SK-N-SH (cell line): ENCODE measurements around the gene GNG13. TPM values are rescaled to one million over a fixed set of nuclear protein-coding genes. Genes with fewer than 3 reads are reported as not detected.

ENCODE experiments used
- CTCF ChIA-PET: fragments of 300-600, 350-600 bp; formaldehyde crosslinking; extraction: SDS; loops from one replicate; lab custom pipeline; 2021; lab: Yijun Ruan, JAX
- POLR2A ChIA-PET: fragments of 350-600 bp; sonication (Branson Sonifier 250); formaldehyde crosslinking; extraction: SDS; loops from one replicate; lab custom pipeline; 2020; ENCODE audit warnings: antibody characterized with exemption, inconsistent platforms; lab: Yijun Ruan, JAX
- DNase-seq: peaks from one replicate; pipeline ENCODE4 v3.0.0; 2012
- H2AFZ ChIP-seq: fragments of 200-600 bp; sonication (generic); 2 replicates; pipeline ENCODE4 v1.8.1; 2016; ENCODE audit warnings: antibody characterized with exemption, mild to moderate bottlenecking, low read depth
- H3F3A ChIP-seq: fragments of 200-600 bp; sonication (generic); replicated peaks from 2 replicates; pipeline ENCODE3; 2016; ENCODE audit warnings: antibody characterized with exemption, mild to moderate bottlenecking; ENCODE audit not compliant: insufficient read depth
- H3K27ac ChIP-seq, 2 experiments: fragments of 200-500 bp in 1 of 2; fragments of 200-600 bp in 1 of 2; sonication (Bioruptor generic) in 1 of 2; sonication (generic), shearing (Covaris generic) in 1 of 2; 2 replicates each; pipeline versions ENCODE4 v1.5.1 to v1.6.1; 2014 to 2016; ENCODE audit warnings: low read depth in 2 of 2, inconsistent platforms in 1 of 2, low read length in 1 of 2, mild to moderate bottlenecking in 1 of 2, mixed read lengths in 1 of 2
- H3K27me3 ChIP-seq: fragments of 200-600 bp; sonication (generic), shearing (Covaris generic); 2 replicates; pipeline ENCODE4 v1.6.1; 2016; ENCODE audit warnings: mixed run types; ENCODE audit not compliant: insufficient read depth
- H3K36me3 ChIP-seq, 2 experiments: fragments of 200-500 bp in 1 of 2; fragments of 200-600 bp in 1 of 2; sonication (Bioruptor generic) in 1 of 2; sonication (generic) in 1 of 2; replicated peaks in 1 of 2; 2 replicates each; pipeline versions ENCODE3 to v1.5.1; 2014 to 2016; ENCODE audit warnings: low read length in 1 of 2, mild to moderate bottlenecking in 1 of 2; ENCODE audit not compliant: insufficient read depth in 2 of 2, control insufficient read depth in 1 of 2
- H3K4me1 ChIP-seq, 2 experiments: fragments of 200-500 bp in 1 of 2; fragments of 200-600 bp in 1 of 2; sonication (Bioruptor generic) in 1 of 2; sonication (generic), shearing (Covaris generic) in 1 of 2; 2 replicates each; pipeline versions ENCODE4 v1.5.1 to v1.6.1; 2014 to 2016; ENCODE audit warnings: low read depth in 1 of 2, low read length in 1 of 2, mixed run types in 1 of 2; ENCODE audit not compliant: insufficient read depth in 2 of 2, control insufficient read depth in 1 of 2
- H3K4me2 ChIP-seq: fragments of 200-600 bp; sonication (generic), shearing (Covaris generic); 2 replicates; pipeline ENCODE4 v1.6.1; 2017; ENCODE audit warnings: mixed run types
- H3K4me3 ChIP-seq, 2 experiments: fragments of 200-500 bp in 1 of 2; fragments of 200-600 bp in 1 of 2; sonication (Bioruptor generic) in 1 of 2; sonication (generic), shearing (Covaris generic) in 1 of 2; 2 replicates each; pipeline versions ENCODE4 v1.5.1 to v1.8.1; 2014 to 2016; ENCODE audit warnings: low read depth in 2 of 2, inconsistent platforms in 1 of 2, low read length in 1 of 2, mild to moderate bottlenecking in 1 of 2, mixed read lengths in 1 of 2, moderate library complexity in 1 of 2
- H3K79me2 ChIP-seq: fragments of 200-600 bp; sonication (generic); 2 replicates; pipeline ENCODE4 v1.8.1; 2017; ENCODE audit warnings: mild to moderate bottlenecking; ENCODE audit not compliant: insufficient read depth
- H3K9ac ChIP-seq: fragments of 200-600 bp; sonication (generic); 2 replicates; pipeline ENCODE4 v1.6.1; 2017; ENCODE audit warnings: mixed run types
- H3K9me2 ChIP-seq: fragments of 200-600 bp; sonication (generic); 2 replicates; pipeline ENCODE4 v1.6.1; 2017; ENCODE audit warnings: mixed run types
- H3K9me3 ChIP-seq: fragments of 200-600 bp; sonication (generic); 2 replicates; pipeline ENCODE4 v1.6.1; 2017; ENCODE audit warnings: mixed run types, mild to moderate bottlenecking, moderate library complexity
- H4K20me1 ChIP-seq: fragments of 200-600 bp; sonication (generic); 2 replicates; pipeline ENCODE4 v1.6.1; 2017; ENCODE audit warnings: mild to moderate bottlenecking, mixed run types; ENCODE audit not compliant: insufficient read depth
- EZH2phosphoT487 ChIP-seq: fragments of 200-600 bp; sonication (generic); IDR thresholded peaks from 2 replicates; pipeline ENCODE4 v1.6.1; 2017; ENCODE audit warnings: low read depth, mixed run types, mild to moderate bottlenecking, antibody characterized with exemption, moderate library complexity, borderline replicate concordance
- FOXJ3 ChIP-seq: sonication (generic); formaldehyde crosslinking; IDR thresholded peaks from 2 replicates; pipeline ENCODE4 v1.5.1; 2020; ENCODE audit warnings: mild to moderate bottlenecking, missing genetic modification reagents
- GATA2 ChIP-seq: sonication (generic); formaldehyde crosslinking; IDR thresholded peaks from 2 replicates; pipeline ENCODE4 v1.5.0; 2020; ENCODE audit warnings: mild to moderate bottlenecking, missing genetic modification reagents
- JUND ChIP-seq: IDR thresholded peaks from 2 replicates; pipeline ENCODE4 v1.4.0; 2012
- NFIC ChIP-seq: IDR thresholded peaks from 2 replicates; pipeline ENCODE4 v1.4.0; 2012; ENCODE audit warnings: borderline replicate concordance
- POLR2AphosphoS5 ChIP-seq: IDR thresholded peaks from 2 replicates; pipeline ENCODE4 v1.6.1; 2012; ENCODE audit warnings: low read depth, low read length
- RAD21 ChIP-seq: IDR thresholded peaks from 2 replicates; pipeline ENCODE4 v1.6.1; 2012; ENCODE audit warnings: mild to moderate bottlenecking, low read length
- RCOR1 ChIP-seq: fragments of 150-350 bp; IDR thresholded peaks from 2 replicates; pipeline ENCODE4 v1.6.1; 2017; ENCODE audit warnings: antibody characterized with exemption, low read length
- RFX5 ChIP-seq: IDR thresholded peaks from 2 replicates; pipeline ENCODE4 v1.6.1; 2012; ENCODE audit warnings: mild to moderate bottlenecking, improper control_type of control experiment, low read length
- RXRA ChIP-seq: IDR thresholded peaks from 2 replicates; pipeline ENCODE4 v1.4.0; 2012; ENCODE audit warnings: low read depth, mild to moderate bottlenecking, borderline replicate concordance
- SIN3A ChIP-seq: IDR thresholded peaks from 2 replicates; pipeline ENCODE4 v1.6.1; 2012; ENCODE audit warnings: low read depth, mild to moderate bottlenecking, low read length, moderate library complexity, borderline replicate concordance
- TCF12 ChIP-seq: IDR thresholded peaks from 2 replicates; pipeline ENCODE4 v1.4.0; 2012
- WGBS: methylation state at CpG from one replicate; pipeline ENCODE4 v1.1.6; 2017; ENCODE audit warnings: low lambda C conversion rate; 5-methylcytosine and 5-hydroxymethylcytosine counted together
- polyA plus RNA-seq, 3 experiments: library from polyadenylated mRNA; depleted of rRNA; stranded (reverse); fragments of >200 nt; gene quantifications; 2 replicates each; pipeline ENCODE4 v1.2.3, GENCODE V29; 2012
- TF ChIP-seq, protein P1 (sequence below): IDR thresholded peaks from 2 replicates; pipeline ENCODE4 v1.4.0; 2012; ENCODE audit warnings: low read depth, borderline replicate concordance
- TF ChIP-seq, protein P2 (sequence below): IDR thresholded peaks from 2 replicates; pipeline ENCODE4 v1.6.1; 2012; ENCODE audit warnings: mild to moderate bottlenecking, low read depth, low read length, moderate library complexity
- TF ChIP-seq, protein P3 (sequence below): IDR thresholded peaks from 2 replicates; pipeline ENCODE4 v1.4.0; 2012; ENCODE audit warnings: low read depth, borderline replicate concordance
- TF ChIP-seq, protein P4 (sequence below): fragments of 150-350 bp; IDR thresholded peaks from 2 replicates; pipeline ENCODE4 v1.6.1; 2016; ENCODE audit warnings: mild to moderate bottlenecking, low read depth, low read length

The GNG13 gene
- polyA plus RNA-seq, 1 of the 3 experiments (the other 2 are of a cell fraction): not detected

DNA sequence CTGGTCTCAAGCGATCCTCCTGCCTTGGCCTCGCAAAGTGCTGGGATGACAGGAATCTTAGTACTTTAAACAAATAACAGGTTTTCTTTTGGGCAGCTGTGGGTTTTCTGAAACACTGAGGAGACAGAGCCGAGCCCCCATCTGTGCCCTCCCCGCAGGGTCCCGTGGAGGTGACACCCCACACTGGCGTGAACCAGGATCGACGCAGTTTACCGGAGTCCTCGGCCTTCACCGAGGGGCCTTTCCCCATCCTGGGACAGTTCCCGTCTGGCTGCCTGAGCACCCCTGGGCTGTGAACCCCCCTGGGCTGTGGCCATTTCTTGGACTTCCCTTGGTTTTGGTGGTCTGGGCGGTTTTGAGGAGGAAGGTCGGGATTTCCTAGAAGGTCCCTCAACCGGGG lies 15.3 kb upstream of the GNG13 start (continued):
- TF ChIP-seq RCOR1 (no peak), JUND (no peak)
- TF ChIP-seq, protein P1, sequence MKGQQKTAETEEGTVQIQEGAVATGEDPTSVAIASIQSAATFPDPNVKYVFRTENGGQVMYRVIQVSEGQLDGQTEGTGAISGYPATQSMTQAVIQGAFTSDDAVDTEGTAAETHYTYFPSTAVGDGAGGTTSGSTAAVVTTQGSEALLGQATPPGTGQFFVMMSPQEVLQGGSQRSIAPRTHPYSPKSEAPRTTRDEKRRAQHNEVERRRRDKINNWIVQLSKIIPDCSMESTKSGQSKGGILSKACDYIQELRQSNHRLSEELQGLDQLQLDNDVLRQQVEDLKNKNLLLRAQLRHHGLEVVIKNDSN: no peak
- TF ChIP-seq, all 33 proteins: peak for 0

DNA sequence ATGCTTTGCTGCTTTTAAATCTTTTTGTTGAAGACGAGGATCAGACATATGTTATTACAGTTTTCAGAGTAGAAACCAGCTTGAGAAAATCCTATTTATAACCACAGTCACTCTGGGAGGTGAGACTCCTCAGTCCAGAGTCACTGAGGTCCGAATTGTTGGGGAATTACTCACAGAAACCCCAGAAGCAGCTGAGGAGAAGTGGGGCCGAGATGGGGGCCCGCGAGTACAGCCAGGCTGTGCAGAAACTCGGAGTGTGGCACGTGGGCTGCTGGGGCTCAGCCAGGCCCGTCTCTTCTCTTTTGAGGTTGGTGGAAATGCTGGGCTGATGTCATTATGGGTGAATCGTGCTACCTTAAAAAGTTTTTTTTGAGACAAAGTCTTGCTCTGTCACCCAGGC lies 14.4 kb upstream of the GNG13 start:
- H2AFZ ChIP-seq: no peak overlapping the region
- CTCF ChIA-PET: interaction anchor here (0.8 to 10.1 kb wide), 5 partner anchors 24 to 288 kb away, joined by 3 to 61 read pairs (median 5); no protein-coding TSS in a partner anchor

DNA sequence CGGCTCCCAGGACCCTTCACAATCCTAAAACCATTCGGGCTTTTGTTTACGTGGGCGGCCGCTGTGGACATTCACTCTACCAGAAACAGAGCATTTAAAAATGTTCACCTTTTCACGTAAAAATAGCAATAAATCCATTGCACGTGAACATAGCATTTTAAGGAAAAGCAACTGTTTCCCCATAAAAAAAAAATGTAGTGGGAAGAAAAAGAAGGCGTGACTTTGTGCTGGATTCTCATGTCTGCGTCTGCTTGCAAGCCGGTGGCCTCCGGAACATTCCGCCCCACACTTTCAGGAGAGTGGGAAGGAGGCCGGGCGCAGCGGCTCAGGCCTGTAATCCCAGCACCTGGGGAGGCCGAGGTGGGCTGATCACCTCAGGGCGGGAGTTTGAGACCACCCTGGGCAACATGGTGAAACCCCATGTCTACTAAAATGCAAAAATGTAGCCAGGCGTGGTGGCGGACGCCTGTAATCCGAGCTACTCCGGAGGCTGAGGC lies 13.4 kb upstream of the GNG13 start:
- H3K9ac ChIP-seq: no peak overlapping the region
- no peaks in the 10 kb centered on the region for H3F3A ChIP-seq
- no peak overlapping the region for H2AFZ ChIP-seq
- H3K27ac ChIP-seq: no peak overlapping the region
- H3K79me2 ChIP-seq: no peaks in the 10 kb centered on the region
- H3K9me2 ChIP-seq: no peaks in the 10 kb centered on the region
- peaks cover 0 to 3% of the 10 kb centered on the region in 2 experiments; a peak in 1 of 4 replicates for H3K4me1 ChIP-seq
- no peaks in the 10 kb centered on the region for H4K20me1 ChIP-seq
- H3K4me2 ChIP-seq: peak overlapping the region; percentile 62; the same call in 1 of the 2 replicates
- no peaks in the 10 kb centered on the region for H3K36me3 ChIP-seq
- H3K4me3 ChIP-seq: peak overlapping the region in 1 of 2 experiments; percentile 53; a peak in 2 of 4 replicates
- WGBS: 59% methylated on average over 16 of the region's 22 CpGs
- no peak for DNase-seq
- no peaks in the 10 kb centered on the region for H3K9me3 ChIP-seq
- POLR2A ChIA-PET: no interaction called here
- H3K27me3 ChIP-seq: peaks cover 15% of the 10 kb centered on the region; the same call in 1 of the 2 replicates
- CTCF ChIA-PET: interaction anchor here (0.8 to 10.1 kb wide), 6 partner anchors 14 to 292 kb away, joined by 3 to 61 read pairs (median 5); no protein-coding TSS in a partner anchor
- TF ChIP-seq, protein P2, sequence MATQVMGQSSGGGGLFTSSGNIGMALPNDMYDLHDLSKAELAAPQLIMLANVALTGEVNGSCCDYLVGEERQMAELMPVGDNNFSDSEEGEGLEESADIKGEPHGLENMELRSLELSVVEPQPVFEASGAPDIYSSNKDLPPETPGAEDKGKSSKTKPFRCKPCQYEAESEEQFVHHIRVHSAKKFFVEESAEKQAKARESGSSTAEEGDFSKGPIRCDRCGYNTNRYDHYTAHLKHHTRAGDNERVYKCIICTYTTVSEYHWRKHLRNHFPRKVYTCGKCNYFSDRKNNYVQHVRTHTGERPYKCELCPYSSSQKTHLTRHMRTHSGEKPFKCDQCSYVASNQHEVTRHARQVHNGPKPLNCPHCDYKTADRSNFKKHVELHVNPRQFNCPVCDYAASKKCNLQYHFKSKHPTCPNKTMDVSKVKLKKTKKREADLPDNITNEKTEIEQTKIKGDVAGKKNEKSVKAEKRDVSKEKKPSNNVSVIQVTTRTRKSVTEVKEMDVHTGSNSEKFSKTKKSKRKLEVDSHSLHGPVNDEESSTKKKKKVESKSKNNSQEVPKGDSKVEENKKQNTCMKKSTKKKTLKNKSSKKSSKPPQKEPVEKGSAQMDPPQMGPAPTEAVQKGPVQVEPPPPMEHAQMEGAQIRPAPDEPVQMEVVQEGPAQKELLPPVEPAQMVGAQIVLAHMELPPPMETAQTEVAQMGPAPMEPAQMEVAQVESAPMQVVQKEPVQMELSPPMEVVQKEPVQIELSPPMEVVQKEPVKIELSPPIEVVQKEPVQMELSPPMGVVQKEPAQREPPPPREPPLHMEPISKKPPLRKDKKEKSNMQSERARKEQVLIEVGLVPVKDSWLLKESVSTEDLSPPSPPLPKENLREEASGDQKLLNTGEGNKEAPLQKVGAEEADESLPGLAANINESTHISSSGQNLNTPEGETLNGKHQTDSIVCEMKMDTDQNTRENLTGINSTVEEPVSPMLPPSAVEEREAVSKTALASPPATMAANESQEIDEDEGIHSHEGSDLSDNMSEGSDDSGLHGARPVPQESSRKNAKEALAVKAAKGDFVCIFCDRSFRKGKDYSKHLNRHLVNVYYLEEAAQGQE: no peak
- TF ChIP-seq, protein P3, sequence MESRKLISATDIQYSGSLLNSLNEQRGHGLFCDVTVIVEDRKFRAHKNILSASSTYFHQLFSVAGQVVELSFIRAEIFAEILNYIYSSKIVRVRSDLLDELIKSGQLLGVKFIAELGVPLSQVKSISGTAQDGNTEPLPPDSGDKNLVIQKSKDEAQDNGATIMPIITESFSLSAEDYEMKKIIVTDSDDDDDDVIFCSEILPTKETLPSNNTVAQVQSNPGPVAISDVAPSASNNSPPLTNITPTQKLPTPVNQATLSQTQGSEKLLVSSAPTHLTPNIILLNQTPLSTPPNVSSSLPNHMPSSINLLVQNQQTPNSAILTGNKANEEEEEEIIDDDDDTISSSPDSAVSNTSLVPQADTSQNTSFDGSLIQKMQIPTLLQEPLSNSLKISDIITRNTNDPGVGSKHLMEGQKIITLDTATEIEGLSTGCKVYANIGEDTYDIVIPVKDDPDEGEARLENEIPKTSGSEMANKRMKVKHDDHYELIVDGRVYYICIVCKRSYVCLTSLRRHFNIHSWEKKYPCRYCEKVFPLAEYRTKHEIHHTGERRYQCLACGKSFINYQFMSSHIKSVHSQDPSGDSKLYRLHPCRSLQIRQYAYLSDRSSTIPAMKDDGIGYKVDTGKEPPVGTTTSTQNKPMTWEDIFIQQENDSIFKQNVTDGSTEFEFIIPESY: no peak
- TF ChIP-seq RFX5 (no peak), SIN3A (no peak), POLR2AphosphoS5 (no peak), RAD21 (no peak), TCF12 (no peak)
- TF ChIP-seq, protein P4, sequence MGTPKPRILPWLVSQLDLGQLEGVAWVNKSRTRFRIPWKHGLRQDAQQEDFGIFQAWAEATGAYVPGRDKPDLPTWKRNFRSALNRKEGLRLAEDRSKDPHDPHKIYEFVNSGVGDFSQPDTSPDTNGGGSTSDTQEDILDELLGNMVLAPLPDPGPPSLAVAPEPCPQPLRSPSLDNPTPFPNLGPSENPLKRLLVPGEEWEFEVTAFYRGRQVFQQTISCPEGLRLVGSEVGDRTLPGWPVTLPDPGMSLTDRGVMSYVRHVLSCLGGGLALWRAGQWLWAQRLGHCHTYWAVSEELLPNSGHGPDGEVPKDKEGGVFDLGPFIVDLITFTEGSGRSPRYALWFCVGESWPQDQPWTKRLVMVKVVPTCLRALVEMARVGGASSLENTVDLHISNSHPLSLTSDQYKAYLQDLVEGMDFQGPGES: no peak

More for the DNA sequence above, 14.4 kb upstream of the GNG13 start:
- H4K20me1 ChIP-seq: no peaks in the 10 kb centered on the region
- no peaks in the 10 kb centered on the region for H3F3A ChIP-seq
- H3K79me2 ChIP-seq: no peaks in the 10 kb centered on the region
- no peak overlapping the region for H3K9ac ChIP-seq
- POLR2A ChIA-PET: no interaction called here
- H3K27ac ChIP-seq: no peak overlapping the region
- 54% methylated on average over 9 of the region's 9 CpGs for WGBS
- TF ChIP-seq FOXJ3: no peak
- no peak for TF ChIP-seq NFIC
- TF ChIP-seq, protein P3: no peak
- TF ChIP-seq GATA2 (CRISPR knock-in tag): no peak
- TF ChIP-seq EZH2phosphoT487: no peak
- TF ChIP-seq RXRA: no peak
- no peak for TF ChIP-seq RAD21
- H3K4me3 ChIP-seq: no peak overlapping the region
- peaks cover 26% of the 10 kb centered on the region for H3K27me3 ChIP-seq
- no peaks in the 10 kb centered on the region for H3K9me2 ChIP-seq
- no peak for DNase-seq
- no peaks in the 10 kb centered on the region for H3K36me3 ChIP-seq
- H3K4me2 ChIP-seq: no peak overlapping the region
- H3K4me1 ChIP-seq: peaks cover 0 to 3% of the 10 kb centered on the region in 2 experiments; a peak in 1 of 4 replicates
- H3K9me3 ChIP-seq: no peaks in the 10 kb centered on the region
